Esophagus squamous epithelium (tissue), 5 donors: ENCODE data around the gene CUL5. TPM values are rescaled to one million over a fixed set of nuclear protein-coding genes. Genes with fewer than 3 reads are reported as not detected.

Source experiments
- DNase-seq: peaks from one replicate; lab custom pipeline; 2025; lab: John Stamatoyannopoulos, UW
- H3K27ac ChIP-seq, 4 donors: fragments of 200-600 bp; sonication (generic); one replicate each; pipeline ENCODE4 v1.5.1; 2016 to 2019; ENCODE audit warnings: mild to moderate bottlenecking in 1 of 4
- H3K27me3 ChIP-seq, 4 donors: fragments of 200-600 bp; sonication (generic); 1 replicate in 3 of 4; 2 replicates in 1 of 4; pipeline versions ENCODE4 v1.5.1 to v1.6.0; 2017 to 2021; ENCODE audit warnings: antibody characterized with exemption in 1 of 4
- H3K36me3 ChIP-seq, 3 donors: fragments of 200-600 bp; sonication (generic); one replicate each; pipeline ENCODE4 v1.5.1; 2016 to 2019
- H3K4me1 ChIP-seq, 3 donors: fragments of 200-600 bp; sonication (generic); one replicate each; pipeline ENCODE4 v1.5.1; 2017 to 2019
- H3K4me3 ChIP-seq, 4 donors: fragments of 200-600 bp; sonication (generic); 1 replicate in 3 of 4; 2 replicates in 1 of 4; pipeline ENCODE4 v1.5.1; 2016 to 2019; ENCODE audit warnings: mild to moderate bottlenecking in 2 of 4, moderate library complexity in 1 of 4
- H3K9me3 ChIP-seq, 3 donors: fragments of 200-600 bp; sonication (generic); one replicate each; pipeline ENCODE4 v1.5.1; 2016 to 2019
- POLR2A ChIP-seq, 4 donors: fragments of 450-650 bp; IDR thresholded peaks; one replicate each; pipeline ENCODE4 v1.6.1; 2017; ENCODE audit warnings: antibody characterized with exemption in 4 of 4, mild to moderate bottlenecking in 4 of 4, moderate library complexity in 3 of 4
- WGBS, 2 donors: methylation state at CpG; one replicate each; pipeline ENCODE4 v1.1.5; 2018; 5-methylcytosine and 5-hydroxymethylcytosine counted together
- intact Hi-C: fragments of 100-400 bp; cut with DNase I; formaldehyde crosslinking; loops from one replicate; pipeline ENCODE4 v1.15.0; 2022
- total RNA-seq, 4 donors: library from RNA; depleted of rRNA; stranded (reverse); fragments of >200 nt; gene quantifications; one replicate each; pipeline ENCODE4 v1.1.0, GENCODE V29; 2016
- TF ChIP-seq, protein P1 (sequence below), 6 experiments: fragments of 450-650 bp in 4 of 6; fragments of 200-600 bp in 2 of 6; sonication (generic) in 2 of 6; IDR thresholded peaks; one replicate each; pipeline ENCODE4 v1.5.1; 2016 to 2019; ENCODE audit warnings: antibody characterized with exemption in 6 of 6, mild to moderate bottlenecking in 4 of 6, moderate library complexity in 4 of 6
- donor health status: DM: yes; HTN: yes; CAD: no.

Gene CUL5
- total RNA-seq, 4 donors from 2014 or later, result 19.4 to 34.3 (median 31.7) TPM

DNA sequence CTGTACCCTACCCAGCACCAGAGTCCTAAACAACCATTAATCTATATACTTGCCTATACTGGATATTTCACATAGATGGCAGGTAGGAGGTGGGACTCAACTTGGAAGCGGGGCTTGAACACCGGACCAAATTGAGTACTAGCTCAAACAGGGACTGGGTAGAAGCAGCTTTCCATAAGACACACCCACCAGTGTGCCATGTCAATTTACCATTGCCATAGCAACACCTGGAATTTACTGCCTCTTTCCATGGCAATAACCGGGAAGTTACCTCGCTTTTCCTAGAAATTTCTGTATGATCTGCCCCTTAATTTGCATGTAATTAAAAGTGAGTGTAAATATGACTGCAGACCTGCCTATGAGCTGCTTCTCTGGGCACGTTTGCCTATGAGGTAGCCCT, 38.6 kb upstream of the CUL5 start:
- DNase-seq, result no peak
- TF ChIP-seq POLR2A (IDR thresholded peaks at IDR 0.05), result no peak
- TF ChIP-seq, protein P1, sequence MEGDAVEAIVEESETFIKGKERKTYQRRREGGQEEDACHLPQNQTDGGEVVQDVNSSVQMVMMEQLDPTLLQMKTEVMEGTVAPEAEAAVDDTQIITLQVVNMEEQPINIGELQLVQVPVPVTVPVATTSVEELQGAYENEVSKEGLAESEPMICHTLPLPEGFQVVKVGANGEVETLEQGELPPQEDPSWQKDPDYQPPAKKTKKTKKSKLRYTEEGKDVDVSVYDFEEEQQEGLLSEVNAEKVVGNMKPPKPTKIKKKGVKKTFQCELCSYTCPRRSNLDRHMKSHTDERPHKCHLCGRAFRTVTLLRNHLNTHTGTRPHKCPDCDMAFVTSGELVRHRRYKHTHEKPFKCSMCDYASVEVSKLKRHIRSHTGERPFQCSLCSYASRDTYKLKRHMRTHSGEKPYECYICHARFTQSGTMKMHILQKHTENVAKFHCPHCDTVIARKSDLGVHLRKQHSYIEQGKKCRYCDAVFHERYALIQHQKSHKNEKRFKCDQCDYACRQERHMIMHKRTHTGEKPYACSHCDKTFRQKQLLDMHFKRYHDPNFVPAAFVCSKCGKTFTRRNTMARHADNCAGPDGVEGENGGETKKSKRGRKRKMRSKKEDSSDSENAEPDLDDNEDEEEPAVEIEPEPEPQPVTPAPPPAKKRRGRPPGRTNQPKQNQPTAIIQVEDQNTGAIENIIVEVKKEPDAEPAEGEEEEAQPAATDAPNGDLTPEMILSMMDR (IDR thresholded peaks at IDR 0.05), result no peak
- Histone ChIP-seq H3K4me1 (no peaks in the 10 kb centered on the region), H3K27ac (no peak overlapping the region), H3K36me3 (no peaks in the 10 kb centered on the region), H3K4me3 (no peak overlapping the region), H3K27me3 (no peaks in the 10 kb centered on the region), H3K9me3 (no peaks in the 10 kb centered on the region)
- intact Hi-C loops, result no loop called here
- 61 to 75% methylated on average over 3 to 5 of the region's 5 CpGs for WGBS, 2 donors

DNA sequence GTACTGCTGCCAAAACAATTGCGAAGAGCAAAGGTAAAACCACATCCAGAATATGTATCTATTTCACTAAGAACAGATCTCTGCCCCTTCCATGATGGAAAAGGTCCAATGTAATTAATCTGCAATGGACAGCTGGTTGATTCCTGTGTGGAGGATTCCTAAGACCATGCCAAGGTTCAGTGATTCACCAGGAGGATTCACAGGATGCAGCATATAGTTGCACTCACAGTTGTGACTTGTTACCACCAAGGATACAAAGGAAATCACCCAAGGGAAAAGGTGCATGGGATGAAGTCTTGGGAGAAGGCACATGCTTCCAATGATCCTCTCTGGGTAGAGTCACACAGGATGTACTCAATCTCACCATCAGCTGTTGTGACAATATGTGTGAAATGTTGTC, 35.1 kb upstream of the CUL5 start:
- Histone ChIP-seq H3K4me3 (no peak overlapping the region), H3K27me3 (no peaks in the 10 kb centered on the region), H3K36me3 (no peaks in the 10 kb centered on the region), H3K4me1 (no peaks in the 10 kb centered on the region), H3K27ac (no peak overlapping the region), H3K9me3 (no peaks in the 10 kb centered on the region)
- TF ChIP-seq, protein P1 (IDR thresholded peaks at IDR 0.05), result no peak
- no peak for TF ChIP-seq POLR2A (IDR thresholded peaks at IDR 0.05)
- WGBS, 2 donors, result 85 to 88% methylated on average over 1 of the region's 1 CpG
- intact Hi-C loops, result no loop called here
- DNase-seq, result no peak

DNA sequence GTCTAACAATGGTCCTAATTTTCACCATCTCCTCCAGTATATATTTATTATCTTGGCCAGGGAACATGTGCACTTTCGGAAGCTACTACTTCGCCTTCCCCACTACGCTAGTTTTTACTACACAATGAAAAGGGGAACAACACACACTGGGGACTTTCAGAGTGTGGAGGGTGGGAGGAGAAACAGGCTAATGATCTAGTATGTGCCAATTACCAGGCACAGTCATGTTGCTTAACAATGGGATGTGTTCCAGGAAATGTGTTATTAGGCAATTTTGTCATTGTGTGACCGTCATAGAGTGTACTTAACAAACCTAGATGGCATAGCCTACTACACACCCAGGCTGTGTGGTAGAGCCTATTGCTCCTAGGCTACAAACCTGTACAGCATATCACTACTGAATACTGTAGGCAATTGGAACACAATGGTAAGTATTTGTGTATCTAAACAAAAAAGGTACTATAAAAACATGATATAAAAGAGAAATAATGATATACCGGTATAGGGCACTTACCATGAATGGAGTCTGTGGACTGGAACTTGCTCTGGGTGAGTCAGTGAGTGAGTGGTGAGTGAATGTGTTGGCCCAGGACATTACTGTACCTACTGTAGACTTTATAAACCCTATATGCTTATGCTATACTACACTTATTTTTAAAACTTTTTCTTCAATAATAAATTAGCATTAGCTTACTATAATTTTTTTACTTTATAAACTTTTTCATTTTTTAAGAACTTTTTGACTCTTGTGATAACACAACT, 20.1 kb upstream of the CUL5 start:
- no peak for DNase-seq
- TF ChIP-seq POLR2A (IDR thresholded peaks at IDR 0.05), result no peak
- TF ChIP-seq, protein P1 (IDR thresholded peaks at IDR 0.05), result no peak
- no peaks in the 10 kb centered on the region for H3K36me3 ChIP-seq
- H3K4me1 ChIP-seq, result no peaks in the 10 kb centered on the region
- no peaks in the 10 kb centered on the region for H3K9me3 ChIP-seq
- intact Hi-C loops, result no loop called here
- no peaks in the 10 kb centered on the region for H3K27me3 ChIP-seq
- no peak overlapping the region for H3K27ac ChIP-seq
- no peak overlapping the region for H3K4me3 ChIP-seq
- 64 to 69% methylated on average over 5 of the region's 5 CpGs for WGBS, 2 donors

DNA sequence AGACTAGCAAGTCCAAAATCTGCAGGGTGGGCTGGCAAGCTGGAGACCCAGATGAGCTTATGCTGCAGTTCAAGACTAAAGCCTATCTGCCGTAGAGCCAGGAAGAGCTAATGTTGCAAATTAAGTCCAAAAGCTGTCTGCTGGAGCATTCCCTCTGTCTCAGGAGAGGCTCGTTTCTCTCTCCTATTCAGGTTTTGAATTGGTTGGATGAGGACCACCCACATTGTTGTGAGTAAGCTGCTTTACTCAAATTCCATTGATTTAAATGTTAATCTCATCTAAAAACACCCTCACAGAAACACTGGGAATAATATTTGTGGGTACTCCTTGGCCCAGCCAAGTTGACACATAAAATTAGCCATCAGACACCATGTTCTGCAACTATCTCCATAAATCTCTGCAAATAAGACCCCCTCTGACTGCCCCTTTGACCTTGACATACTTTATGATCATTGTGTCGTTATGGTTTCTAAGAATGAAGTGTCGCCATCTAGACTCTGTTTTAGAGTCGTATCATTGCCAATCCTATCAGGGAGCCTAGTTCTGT, 16.8 kb upstream of the CUL5 start:
- intact Hi-C loops, result no loop called here

More for the DNA sequence above, 16.8 kb upstream of the CUL5 start:
- TF ChIP-seq, protein P1 (IDR thresholded peaks at IDR 0.05), result no peak
- TF ChIP-seq POLR2A (IDR thresholded peaks at IDR 0.05), result no peak
- no peaks in the 10 kb centered on the region for H3K9me3 ChIP-seq
- H3K36me3 ChIP-seq, result no peaks in the 10 kb centered on the region
- WGBS, 2 donors, result 66 to 71% methylated on average over 5 of the region's 5 CpGs
- H3K27me3 ChIP-seq, result no peaks in the 10 kb centered on the region
- DNase-seq, result no peak
- H3K4me1 ChIP-seq, result no peaks in the 10 kb centered on the region
- H3K4me3 ChIP-seq, result no peak overlapping the region
- H3K27ac ChIP-seq, result no peak overlapping the region
